Activated CD8-positive, alpha-beta memory T cell treated with anti-CD3 and anti-CD28 coated beads, Interleukin-2, amount 50 U/mL, for 24 hours (primary cell): ENCODE results near the gene NRG3.

Experiments
- DNase-seq: peaks from one replicate; pipeline ENCODE4 v3.0.0-alpha.2; 2020; ENCODE audit errors: extremely low read depth

The NRG3 gene

GRCh38 chr10:81884856-81885255 lies 9.9 kb downstream of the NRG3 start:
- no peak for DNase-seq

DNA sequence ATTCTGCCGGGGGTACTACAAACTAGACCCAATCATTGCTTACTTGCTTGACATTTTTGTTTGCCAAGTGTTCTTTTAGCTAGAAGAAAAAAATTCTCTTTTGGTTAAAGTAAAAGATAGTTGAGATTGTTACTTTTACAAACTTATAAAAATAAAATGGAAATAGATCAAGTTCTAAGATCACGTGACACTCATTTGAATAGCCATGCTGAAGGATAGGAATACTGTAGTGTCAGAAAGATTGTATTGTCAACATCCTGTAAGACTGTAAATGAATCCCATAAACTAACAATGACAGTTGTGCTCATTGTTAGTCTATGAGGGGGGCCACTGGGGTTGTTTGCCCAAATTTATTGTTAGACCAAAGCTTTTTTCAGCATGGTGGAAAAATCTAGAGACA lies 10.5 kb downstream of the NRG3 start:
- no peak for DNase-seq

- no peak for DNase-seq
These were observed 11.9 kb downstream of the NRG3 start for GRCh38 chr10:81886939-81887338.

DNA sequence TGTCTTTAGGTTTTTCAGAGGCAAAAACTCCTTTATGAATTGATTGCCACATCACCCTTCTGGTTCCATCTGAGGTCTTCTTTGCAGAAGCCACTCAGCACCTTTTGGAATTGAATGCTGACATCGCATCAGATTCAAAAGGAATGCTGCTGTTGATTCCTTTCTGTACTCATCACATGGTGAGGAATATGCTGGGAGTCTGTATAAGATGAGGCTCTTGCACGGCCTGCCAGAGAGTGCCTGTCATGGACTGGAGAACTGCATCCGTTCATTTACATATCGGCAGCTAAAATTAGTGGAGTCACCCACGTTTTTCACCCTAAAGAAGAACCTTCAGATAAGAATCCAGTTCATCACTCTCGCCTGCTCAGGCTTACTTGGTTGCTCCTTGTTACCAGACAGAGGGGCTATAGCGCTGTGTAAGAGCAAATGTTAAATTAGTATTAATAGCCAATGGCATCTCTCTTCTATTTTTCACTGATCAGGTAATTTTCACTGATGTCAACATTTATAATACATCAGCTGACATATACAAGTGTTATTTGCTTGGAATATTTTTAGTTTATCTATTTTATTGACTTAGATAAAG lies 14.3 kb downstream of the NRG3 start:
- DNase-seq, result no peak

DNA sequence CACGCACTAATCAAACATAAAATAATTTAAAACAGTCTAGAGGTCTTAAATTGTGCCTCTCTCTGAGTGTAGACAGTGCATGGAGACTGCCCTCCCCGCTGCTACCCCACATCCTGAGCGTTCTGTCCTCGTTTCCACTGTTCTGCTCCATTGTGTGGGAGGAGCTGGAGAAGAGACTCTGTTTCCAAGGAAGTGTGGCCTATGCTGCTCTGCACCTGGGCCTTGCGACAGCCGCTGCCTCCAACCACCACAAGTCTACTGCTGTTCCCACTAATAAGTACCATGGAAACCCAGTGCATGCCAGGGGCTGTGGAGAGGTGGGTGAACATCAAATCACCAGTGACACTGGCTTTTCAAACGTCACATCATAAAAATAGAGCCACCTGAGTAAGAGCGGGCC lies 19.6 kb downstream of the NRG3 start:
- DNase-seq, result no peak

DNA sequence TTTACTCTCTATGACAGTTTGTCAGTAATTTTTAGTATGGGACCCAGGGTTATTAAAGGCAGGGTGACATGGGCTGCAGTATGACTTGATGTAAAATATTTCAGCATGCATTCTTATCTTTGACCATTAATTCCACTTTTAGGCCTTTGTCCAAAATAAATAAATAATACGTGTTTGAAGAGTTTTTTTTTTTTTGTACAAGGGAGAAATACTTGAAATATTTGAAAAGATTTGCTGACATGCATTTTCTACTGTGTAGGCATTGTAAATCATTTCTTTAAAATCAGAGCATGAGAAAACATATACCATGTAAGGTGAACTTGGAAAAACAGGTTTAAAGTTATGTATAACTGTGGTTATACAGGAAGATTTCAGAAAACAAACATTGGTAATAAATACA lies 23.5 kb downstream of the NRG3 start:
- DNase-seq, result no peak

DNA sequence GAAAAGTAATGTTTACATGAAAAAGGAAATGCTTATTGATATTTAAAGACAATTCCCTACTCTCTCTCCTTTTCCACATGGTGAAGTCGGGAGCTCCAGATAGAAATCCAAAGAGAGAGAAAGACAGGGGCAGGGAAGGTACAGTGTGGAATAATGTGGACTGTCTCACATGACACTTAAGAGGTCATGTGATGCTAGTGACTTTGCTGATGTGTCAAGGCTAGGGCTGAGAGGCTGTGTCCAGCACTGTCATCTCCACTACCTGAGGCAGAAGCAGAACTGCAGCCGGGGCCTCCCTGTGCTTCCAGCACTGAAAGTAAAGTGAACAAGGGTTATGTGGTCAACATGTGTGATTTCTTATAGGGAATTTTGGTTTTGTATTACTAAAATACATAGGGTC lies 26.0 kb downstream of the NRG3 start:
- no peak for DNase-seq

GRCh38 chr10:81903472-81903871 lies 28.5 kb downstream of the NRG3 start:
- DNase-seq, result no peak

DNA sequence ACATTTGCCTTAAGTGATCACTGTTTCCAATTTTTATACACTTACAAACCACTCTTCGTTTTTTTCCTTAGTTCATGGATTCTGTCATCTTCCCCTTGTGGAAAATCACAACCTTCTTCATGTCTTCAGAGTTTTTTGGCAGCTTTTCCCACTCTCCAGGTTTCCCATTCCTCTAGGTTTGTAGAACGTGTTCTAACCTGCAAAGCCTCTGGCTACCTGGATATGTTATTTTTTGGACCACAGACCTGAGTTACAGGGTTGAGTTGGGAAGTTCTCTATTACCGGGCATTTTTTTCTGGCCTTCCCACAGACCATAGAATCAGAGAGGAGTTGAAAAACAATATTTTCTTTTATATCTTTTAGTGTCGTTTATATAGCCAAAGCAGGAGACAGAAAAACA lies 30.2 kb downstream of the NRG3 start:
- DNase-seq, result no peak

DNA sequence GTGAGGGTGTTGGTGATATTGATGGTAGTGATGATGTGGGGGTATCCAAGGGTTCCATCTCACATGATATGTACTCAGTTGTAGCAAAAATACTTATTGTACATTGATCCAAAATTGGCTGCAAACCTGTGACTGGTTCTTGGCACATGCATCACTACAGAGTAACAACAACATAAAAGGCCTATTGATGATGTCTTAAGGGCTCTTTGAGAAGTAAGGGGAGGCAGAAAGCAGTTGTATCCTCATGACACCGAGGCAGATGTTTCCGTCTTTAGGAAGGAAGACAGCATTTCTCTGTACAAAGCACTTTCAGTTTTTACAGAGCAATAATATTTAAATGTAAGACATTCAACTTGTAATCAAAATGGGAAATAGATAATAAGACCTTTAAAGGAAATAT lies 34.5 kb downstream of the NRG3 start:
- no peak for DNase-seq

- DNase-seq, result no peak
These were observed 36.3 kb downstream of the NRG3 start for GRCh38 chr10:81911328-81911727.

- DNase-seq, result no peak
These were observed 39.9 kb downstream of the NRG3 start for GRCh38 chr10:81914736-81915503.

DNA sequence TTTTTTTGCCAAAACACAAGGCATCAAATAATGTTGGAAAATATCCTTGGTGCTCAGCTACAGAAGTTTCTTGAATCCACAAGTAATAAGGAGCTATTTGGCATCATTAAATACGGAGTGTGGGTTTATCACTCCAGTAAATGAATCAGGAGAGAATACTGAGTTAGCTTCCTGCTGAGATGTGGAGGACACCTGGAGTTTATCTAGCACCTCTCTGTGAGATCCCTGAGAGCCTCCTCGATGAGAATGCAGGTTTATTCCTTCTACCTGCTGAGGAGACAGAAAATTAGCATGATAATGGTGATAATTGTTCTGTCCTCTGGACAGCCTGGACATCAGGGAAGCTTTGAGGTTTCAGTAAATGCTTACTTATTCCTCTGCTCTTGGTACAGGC lies 40.5 kb downstream of the NRG3 start:
- no peak for DNase-seq

GRCh38 chr10:81917666-81918065 lies 42.7 kb downstream of the NRG3 start:
- DNase-seq, result no peak

- no peak for DNase-seq
These were observed 43.8 kb downstream of the NRG3 start for GRCh38 chr10:81918766-81919165.

- no peak for DNase-seq
These were observed 45.3 kb downstream of the NRG3 start for GRCh38 chr10:81920213-81920829.

DNA sequence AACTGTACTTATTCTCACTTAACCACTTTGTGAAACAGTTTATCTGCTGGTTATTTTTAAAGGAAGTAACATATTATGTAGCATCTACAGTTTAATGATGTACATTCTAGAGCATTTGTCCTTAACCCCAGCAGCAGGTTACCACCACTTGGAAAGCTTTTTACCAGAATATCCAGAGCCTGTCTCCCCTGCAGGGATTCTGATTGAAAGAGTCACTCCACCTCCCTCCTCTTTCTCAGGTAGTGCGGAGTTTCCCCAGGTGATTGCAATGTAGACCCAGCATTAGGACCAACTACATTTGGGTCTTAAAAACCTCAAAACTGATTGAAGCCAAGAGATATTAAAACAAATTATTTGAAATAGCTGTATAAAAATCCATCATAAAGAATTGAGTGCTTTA lies 53.1 kb downstream of the NRG3 start:
- DNase-seq, result no peak

DNA sequence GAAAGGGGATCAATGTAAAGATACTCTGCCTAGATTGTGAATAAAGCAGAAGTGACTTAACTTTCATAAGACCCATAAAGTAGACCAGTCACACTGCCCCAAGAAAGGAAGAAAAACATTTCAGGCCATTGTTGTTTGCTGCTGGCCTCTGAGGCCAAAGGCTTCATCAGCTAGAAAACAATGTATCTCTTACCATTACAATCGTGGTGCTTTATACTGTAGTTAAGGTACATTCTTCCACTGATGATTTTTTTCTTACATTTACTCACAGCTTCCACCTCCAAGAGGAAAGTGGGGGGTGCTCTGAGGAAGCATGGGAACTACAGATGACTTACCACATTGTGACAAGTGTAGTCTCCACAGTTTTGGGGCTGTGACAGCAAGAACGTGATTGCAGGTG lies 68.6 kb downstream of the NRG3 start:
- DNase-seq, result no peak

DNA sequence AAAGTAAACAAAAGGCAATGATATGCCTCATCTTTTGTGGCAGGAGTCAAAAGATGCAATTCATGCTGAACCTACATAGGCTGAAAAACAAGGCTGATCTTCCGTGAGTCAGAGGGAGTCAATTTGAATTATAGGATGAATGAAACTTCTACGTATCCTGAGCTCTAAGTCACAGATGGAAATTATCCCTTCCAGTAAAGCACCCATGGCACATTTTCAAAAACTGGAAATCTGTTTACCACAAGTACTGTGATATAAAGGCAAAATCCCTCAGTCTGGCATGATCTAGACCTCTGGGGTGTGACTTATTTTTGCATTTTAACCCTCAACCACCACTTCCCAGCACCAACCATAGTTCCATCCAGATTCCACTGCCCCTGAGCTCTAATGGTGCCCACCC lies 69.6 kb downstream of the NRG3 start:
- DNase-seq, result no peak

DNA sequence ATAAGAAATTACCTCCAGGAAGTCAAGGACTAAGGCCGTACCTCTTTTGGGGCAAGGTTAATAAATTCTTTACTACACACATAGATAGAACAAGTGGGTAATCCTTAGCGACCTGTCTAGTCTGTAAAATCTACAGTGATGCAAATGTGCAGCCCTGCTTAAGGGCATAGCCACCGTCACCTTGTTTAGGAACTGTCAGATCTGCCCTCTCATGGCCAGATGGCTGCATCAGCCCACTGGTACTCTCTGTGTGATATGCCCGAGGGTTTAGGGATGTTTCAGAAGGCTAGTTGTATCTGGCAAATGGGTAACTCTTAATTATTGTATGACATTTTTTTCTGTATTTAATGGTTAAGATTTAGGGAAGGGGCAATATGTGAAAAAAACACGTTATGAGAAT lies 74.3 kb downstream of the NRG3 start:
- no peak for DNase-seq

- DNase-seq, result no peak
These were observed 75.4 kb downstream of the NRG3 start for GRCh38 chr10:81950358-81950757.

- no peak for DNase-seq
These were observed 78.4 kb downstream of the NRG3 start for GRCh38 chr10:81953420-81953819.

DNA sequence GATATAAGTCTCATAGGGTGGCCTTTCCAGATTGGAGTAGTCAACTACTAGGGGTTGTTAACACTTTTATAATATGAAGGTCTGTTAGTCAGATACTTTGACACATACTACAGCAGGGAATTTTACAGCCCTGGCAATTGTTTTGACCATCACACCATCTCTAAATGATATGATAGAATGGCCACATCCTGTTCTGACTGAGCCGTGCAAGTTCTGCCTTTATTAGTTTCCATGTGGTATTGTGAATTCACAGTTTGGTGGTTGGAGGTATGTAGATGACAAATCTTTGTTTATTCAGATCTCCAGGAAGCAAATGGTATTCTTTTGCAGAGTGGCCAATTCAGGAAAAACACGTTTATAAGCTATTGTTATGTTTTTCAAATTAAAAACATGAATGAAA lies 83.0 kb downstream of the NRG3 start:
- DNase-seq, result no peak
